ENCODE results near the gene BEND6. TPM values are rescaled to one million over a fixed set of nuclear protein-coding genes. Genes with fewer than 3 reads are reported as not detected.

Gene BEND6
- polyA plus RNA-seq, 1 of the 3 experiments (the other 2 are of a cell fraction) = 6.9 TPM

DNA sequence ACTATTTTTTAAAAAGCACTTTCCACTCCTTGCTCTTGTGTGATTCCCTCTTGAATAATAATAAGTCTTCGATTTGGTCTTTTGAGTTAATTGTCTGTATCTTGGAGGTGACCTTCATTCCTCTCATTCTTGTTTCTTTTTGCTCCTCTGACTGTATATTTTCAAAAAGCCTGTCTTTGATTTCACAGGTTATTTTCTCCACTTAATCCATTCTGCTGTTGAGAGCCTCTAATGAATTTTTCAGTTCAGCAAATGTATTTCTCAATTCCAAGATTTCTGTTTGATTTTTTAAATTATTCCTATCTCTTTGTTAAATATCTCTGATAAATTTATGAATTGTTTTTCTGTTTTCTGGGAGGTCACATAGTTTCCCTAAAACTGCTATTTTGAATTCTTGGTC, 69.9 kb downstream of the BEND6 start:
- DNase-seq = no peak
- Histone ChIP-seq H3F3A (replicated peaks; ENCODE audit: insufficient read depth) (no peaks in the 10 kb centered on the region), H3K27ac (ENCODE audit: low read depth in 2 of 2, low read length in 1 of 2) (no peak overlapping the region), H3K9ac (no peak overlapping the region), H3K4me2 (no peak overlapping the region), H4K20me1 (ENCODE audit: insufficient read depth) (no peaks in the 10 kb centered on the region), H3K4me3 (ENCODE audit: low read depth in 2 of 2, low read length in 1 of 2) (no peak overlapping the region), H3K4me1 (ENCODE audit: control insufficient read depth in 1 of 2, insufficient read depth in 2 of 2, low read depth in 1 of 2, low read length in 1 of 2) (no peaks in the 10 kb centered on the region), H2AFZ (ENCODE audit: low read depth) (no peak overlapping the region), H3K27me3 (ENCODE audit: insufficient read depth) (no peaks in the 10 kb centered on the region), H3K9me2 (no peaks in the 10 kb centered on the region), H3K36me3 (replicated peaks in 1 of 2; ENCODE audit: control insufficient read depth in 1 of 2, insufficient read depth in 2 of 2, low read length in 1 of 2) (peaks cover 0 to 24% of the 10 kb centered on the region in 2 experiments), H3K79me2 (ENCODE audit: insufficient read depth) (no peaks in the 10 kb centered on the region), H3K9me3 (peaks cover 10% of the 10 kb centered on the region)
- WGBS (ENCODE audit: low lambda C conversion rate) = 22% methylated on average over 1 of the region's 1 CpG
- TF ChIP-seq NFIC (IDR thresholded peaks at IDR 0.05; ENCODE audit: borderline replicate concordance) (no peak), POLR2AphosphoS5 (IDR thresholded peaks at IDR 0.05; ENCODE audit: low read depth, low read length) (no peak), MEF2A (IDR thresholded peaks at IDR 0.05; ENCODE audit: borderline replicate concordance, low read depth) (no peak), CHD2 (IDR thresholded peaks at IDR 0.05; ENCODE audit: low read length, partially characterized antibody) (no peak), YY1 (IDR thresholded peaks at IDR 0.05; ENCODE audit: low read depth) (no peak), EP300 (IDR thresholded peaks at IDR 0.05; ENCODE audit: borderline replicate concordance in 1 of 2, low read depth in 1 of 2, low read length in 1 of 2) (no peak), RXRA (IDR thresholded peaks at IDR 0.05; ENCODE audit: borderline replicate concordance, low read depth) (no peak), TCF12 (IDR thresholded peaks at IDR 0.05) (no peak), RAD21 (IDR thresholded peaks at IDR 0.05; ENCODE audit: low read length) (no peak)
- TF ChIP-seq, protein P1, sequence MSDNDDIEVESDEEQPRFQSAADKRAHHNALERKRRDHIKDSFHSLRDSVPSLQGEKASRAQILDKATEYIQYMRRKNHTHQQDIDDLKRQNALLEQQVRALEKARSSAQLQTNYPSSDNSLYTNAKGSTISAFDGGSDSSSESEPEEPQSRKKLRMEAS (IDR thresholded peaks at IDR 0.05; ENCODE audit: low read depth) = no peak
- TF ChIP-seq, protein P2, sequence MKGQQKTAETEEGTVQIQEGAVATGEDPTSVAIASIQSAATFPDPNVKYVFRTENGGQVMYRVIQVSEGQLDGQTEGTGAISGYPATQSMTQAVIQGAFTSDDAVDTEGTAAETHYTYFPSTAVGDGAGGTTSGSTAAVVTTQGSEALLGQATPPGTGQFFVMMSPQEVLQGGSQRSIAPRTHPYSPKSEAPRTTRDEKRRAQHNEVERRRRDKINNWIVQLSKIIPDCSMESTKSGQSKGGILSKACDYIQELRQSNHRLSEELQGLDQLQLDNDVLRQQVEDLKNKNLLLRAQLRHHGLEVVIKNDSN (IDR thresholded peaks at IDR 0.05; ENCODE audit: borderline replicate concordance, low read depth) = no peak
- TF ChIP-seq, protein P3, sequence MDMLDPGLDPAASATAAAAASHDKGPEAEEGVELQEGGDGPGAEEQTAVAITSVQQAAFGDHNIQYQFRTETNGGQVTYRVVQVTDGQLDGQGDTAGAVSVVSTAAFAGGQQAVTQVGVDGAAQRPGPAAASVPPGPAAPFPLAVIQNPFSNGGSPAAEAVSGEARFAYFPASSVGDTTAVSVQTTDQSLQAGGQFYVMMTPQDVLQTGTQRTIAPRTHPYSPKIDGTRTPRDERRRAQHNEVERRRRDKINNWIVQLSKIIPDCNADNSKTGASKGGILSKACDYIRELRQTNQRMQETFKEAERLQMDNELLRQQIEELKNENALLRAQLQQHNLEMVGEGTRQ (IDR thresholded peaks at IDR 0.05; ENCODE audit: borderline replicate concordance, low read depth, low read length) = no peak
- ChIA-PET POLR2A (no interaction called here), CTCF (interaction anchor here (1.3 to 2.5 kb wide), 2 partner anchors 120 to 122 kb away, joined by 6 to 19 read pairs; no protein-coding TSS in a partner anchor)

DNA sequence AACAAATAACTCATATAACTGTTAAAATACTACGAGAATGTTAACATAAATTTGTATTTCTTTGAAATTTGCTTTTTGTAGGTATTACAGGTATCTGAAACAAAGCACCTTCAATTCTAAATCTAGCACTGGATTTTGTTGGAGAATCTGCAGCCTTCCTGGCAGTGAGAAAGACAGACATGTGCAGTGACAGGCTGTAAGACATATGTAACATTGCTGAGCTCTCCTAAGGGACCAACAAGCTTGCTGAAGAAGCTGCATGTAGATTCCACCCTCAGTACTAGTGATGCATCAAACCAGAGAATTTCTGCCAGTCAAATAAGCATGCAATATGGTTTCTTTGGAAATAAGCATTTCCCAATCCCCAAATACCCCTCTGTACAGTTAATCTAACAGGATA, 71.1 kb downstream of the BEND6 start:
- DNase-seq = no peak
- Histone ChIP-seq H3K9ac (no peak overlapping the region), H3K36me3 (replicated peaks in 1 of 2; ENCODE audit: control insufficient read depth in 1 of 2, insufficient read depth in 2 of 2, low read length in 1 of 2) (peaks cover 0 to 24% of the 10 kb centered on the region in 2 experiments), H3K9me2 (no peaks in the 10 kb centered on the region), H3K27me3 (ENCODE audit: insufficient read depth) (no peaks in the 10 kb centered on the region), H3K27ac (ENCODE audit: low read depth in 2 of 2, low read length in 1 of 2) (no peak overlapping the region), H2AFZ (ENCODE audit: low read depth) (no peak overlapping the region), H3K4me1 (ENCODE audit: control insufficient read depth in 1 of 2, insufficient read depth in 2 of 2, low read depth in 1 of 2, low read length in 1 of 2) (no peaks in the 10 kb centered on the region), H3K4me2 (no peak overlapping the region), H3K79me2 (ENCODE audit: insufficient read depth) (no peaks in the 10 kb centered on the region), H3K4me3 (ENCODE audit: low read depth in 2 of 2, low read length in 1 of 2) (no peak overlapping the region), H4K20me1 (ENCODE audit: insufficient read depth) (no peaks in the 10 kb centered on the region), H3K9me3 (peaks cover 10% of the 10 kb centered on the region), H3F3A (replicated peaks; ENCODE audit: insufficient read depth) (no peaks in the 10 kb centered on the region)
- ChIA-PET CTCF (interaction anchor here (1.0 kb wide), 1 partner anchor 122 kb away, joined by 5 read pairs; no protein-coding TSS in a partner anchor), POLR2A (no interaction called here)
- 85% methylated on average over 1 of the region's 1 CpG for WGBS (ENCODE audit: low lambda C conversion rate)
- no peak for TF ChIP-seq MEF2A (IDR thresholded peaks at IDR 0.05; ENCODE audit: borderline replicate concordance, low read depth)
- TF ChIP-seq, protein P4, sequence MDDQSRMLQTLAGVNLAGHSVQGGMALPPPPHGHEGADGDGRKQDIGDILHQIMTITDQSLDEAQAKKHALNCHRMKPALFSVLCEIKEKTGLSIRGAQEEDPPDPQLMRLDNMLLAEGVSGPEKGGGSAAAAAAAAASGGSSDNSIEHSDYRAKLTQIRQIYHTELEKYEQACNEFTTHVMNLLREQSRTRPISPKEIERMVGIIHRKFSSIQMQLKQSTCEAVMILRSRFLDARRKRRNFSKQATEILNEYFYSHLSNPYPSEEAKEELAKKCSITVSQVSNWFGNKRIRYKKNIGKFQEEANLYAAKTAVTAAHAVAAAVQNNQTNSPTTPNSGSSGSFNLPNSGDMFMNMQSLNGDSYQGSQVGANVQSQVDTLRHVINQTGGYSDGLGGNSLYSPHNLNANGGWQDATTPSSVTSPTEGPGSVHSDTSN (IDR thresholded peaks at IDR 0.05) = no peak
